ENCODE data around the gene HSFX2.
"Not testable (repeated sequence)": the region's sequence is repeated elsewhere in the genome, so short reads cannot be mapped to it uniquely, and the experiment has no call there.

DNA sequence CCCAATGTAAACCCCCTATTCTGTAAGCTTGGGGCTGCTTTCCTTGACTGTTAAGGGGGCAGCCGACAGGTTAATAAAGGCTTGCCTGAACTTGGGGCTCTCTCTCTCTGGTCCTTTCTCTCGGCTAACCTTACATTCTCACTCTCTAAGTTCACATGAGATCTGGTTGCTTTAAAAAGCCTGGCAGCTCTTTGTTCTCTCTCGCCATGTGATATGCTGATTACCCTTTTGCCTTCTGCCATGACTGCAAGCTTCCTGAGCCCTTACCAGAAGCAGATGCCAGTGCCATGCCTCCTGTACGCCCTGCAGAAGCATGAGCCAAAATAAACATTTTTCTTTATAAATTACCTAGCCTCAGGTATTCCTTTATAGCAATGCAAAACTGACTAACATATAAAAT lies 39.9 kb downstream of the HSFX2 start:
- TF ChIP-seq POLR2A, POLR2AphosphoS5 (IDR thresholded peaks at IDR 0.05): not testable (repeated sequence)
